HCT116 (cell line): ENCODE measurements around the gene PPT2. TPM values are rescaled to one million over a fixed set of nuclear protein-coding genes. Genes with fewer than 3 reads are reported as not detected.

ENCODE experiments used
- ATAC-seq: fragments of 200-7000 bp; cut with Tn5 transposase; 2 replicates; pipeline ENCODE4 v1.9.1; 2020; ENCODE audit warnings: mild to moderate bottlenecking, moderate library complexity
- BruUV-seq: library from RNA; stranded (reverse); fragments of 400-500 nt; replicated peaks from 2 replicates; lab custom pipeline; 2021; lab: Mats Ljungman, UMichigan
- CTCF ChIA-PET: fragments of 300-600 bp; sonication (Branson Sonifier 250); formaldehyde crosslinking; loops from one replicate; lab custom pipeline; 2021; ENCODE audit warnings: antibody characterized with exemption; lab: Charles Lee
- POLR2A ChIA-PET: fragments of 300-600, 350-600 bp; sonication (Branson Sonifier 250); formaldehyde crosslinking; loops from one replicate; lab custom pipeline; 2021; ENCODE audit warnings: antibody characterized with exemption; lab: Charles Lee
- RAD21 ChIA-PET, 2 experiments: fragments of 300-600 bp; sonication (Branson Sonifier 250); formaldehyde crosslinking; loops; one replicate each; lab custom pipeline; 2023; ENCODE audit warnings: low total read pairs in 2 of 2; ENCODE audit not compliant: uncharacterized antibody in 2 of 2, unreplicated experiment in 2 of 2, low non-redundant PET in 1 of 2; lab: Charles Lee
- DNase-seq: peaks from one replicate; pipeline ENCODE4 v3.0.0-alpha.2; 2010; ENCODE audit warnings: low read depth, low spot score
- H2AFZ ChIP-seq: fragments of 200-600 bp; shearing (Covaris generic), sonication (generic); 2 replicates; pipeline ENCODE4 v1.6.1; 2017; ENCODE audit warnings: low read depth, mixed run types, mixed read lengths, antibody characterized with exemption, low read length; ENCODE audit not compliant: poor library complexity, severe bottlenecking
- H3K27ac ChIP-seq: 2 replicates; pipeline ENCODE4 v1.5.1; 2012; ENCODE audit warnings: low read depth, low read length
- H3K27me3 ChIP-seq: fragments of 200-600 bp; sonication (generic); 2 replicates; pipeline ENCODE4 v1.6.1; 2016; ENCODE audit warnings: mixed run types, low read length, mixed read lengths; ENCODE audit not compliant: insufficient read depth
- H3K36me3 ChIP-seq, 2 experiments: fragments of 200-500 bp in 1 of 2; fragments of 200-600 bp in 1 of 2; sonication (Bioruptor generic) in 1 of 2; sonication (generic) in 1 of 2; 2 replicates each; pipeline versions ENCODE4 v1.5.1 to v1.6.1; 2014 to 2016; ENCODE audit warnings: low read length in 2 of 2, inconsistent platforms in 1 of 2, mixed read lengths in 1 of 2, mixed run types in 1 of 2; ENCODE audit not compliant: insufficient read depth in 2 of 2, control insufficient read depth in 1 of 2
- H3K4me1 ChIP-seq, 2 experiments: fragments of 200-600 bp in 1 of 2; sonication (generic) in 1 of 2; 2 replicates each; pipeline versions ENCODE4 v1.5.1 to v1.6.1; 2012 to 2017; ENCODE audit warnings: low read length in 2 of 2, inconsistent platforms in 1 of 2, mild to moderate bottlenecking in 1 of 2, mixed read lengths in 1 of 2, mixed run types in 1 of 2, moderate library complexity in 1 of 2; ENCODE audit not compliant: insufficient read depth in 2 of 2, control insufficient read depth in 1 of 2
- H3K4me2 ChIP-seq: fragments of 200-600 bp; sonication (generic); 2 replicates; pipeline ENCODE4 v1.6.1; 2017; ENCODE audit warnings: mixed run types, low read length, mixed read lengths
- H3K4me3 ChIP-seq, 2 experiments: fragments of 200-600 bp in 1 of 2; sonication (generic) in 1 of 2; replicated peaks in 1 of 2; 2 replicates each; pipeline ENCODE4 v1.5.1; 2011 to 2016; ENCODE audit warnings: low read length in 2 of 2, control low read depth in 1 of 2, low read depth in 1 of 2, mild to moderate bottlenecking in 1 of 2, mixed read lengths in 1 of 2, mixed run types in 1 of 2
- H3K79me2 ChIP-seq: fragments of 200-600 bp; sonication (generic); 2 replicates; pipeline ENCODE4 v1.6.1; 2017; ENCODE audit warnings: mild to moderate bottlenecking, mixed run types, low read length, moderate library complexity, mixed read lengths; ENCODE audit not compliant: insufficient read depth
- H3K9ac ChIP-seq: fragments of 200-600 bp; sonication (generic); 2 replicates; pipeline ENCODE4 v1.6.1; 2016; ENCODE audit warnings: low read length, mixed read lengths
- H3K9me2 ChIP-seq: fragments of 200-600 bp; sonication (generic), shearing (Covaris generic); 2 replicates; pipeline ENCODE4 v1.6.1; 2017; ENCODE audit warnings: mixed run types, mild to moderate bottlenecking, moderate library complexity; ENCODE audit not compliant: insufficient read depth
- H3K9me3 ChIP-seq, 2 experiments: fragments of 200-500 bp in 1 of 2; fragments of 200-600 bp in 1 of 2; sonication (Bioruptor generic) in 1 of 2; sonication (generic) in 1 of 2; 2 replicates each; pipeline ENCODE4 v1.6.1; 2014 to 2017; ENCODE audit warnings: low read length in 2 of 2, mixed read lengths in 2 of 2, inconsistent platforms in 1 of 2, low read depth in 1 of 2, mild to moderate bottlenecking in 1 of 2, mixed run types in 1 of 2, moderate library complexity in 1 of 2; ENCODE audit not compliant: control insufficient read depth in 1 of 2, insufficient read depth in 1 of 2
- H4K20me1 ChIP-seq: fragments of 200-600 bp; sonication (generic), shearing (Covaris generic); 2 replicates; pipeline ENCODE4 v1.6.1; 2017; ENCODE audit warnings: mixed run types, mild to moderate bottlenecking, moderate library complexity; ENCODE audit not compliant: insufficient read depth
- EGR1 ChIP-seq: IDR thresholded peaks from 2 replicates; pipeline ENCODE4 v1.6.1; 2012; ENCODE audit warnings: low read depth
- ELF1 ChIP-seq: IDR thresholded peaks from 2 replicates; pipeline ENCODE4 v1.6.1; 2012; ENCODE audit warnings: low read depth, borderline replicate concordance
- EZH2 ChIP-seq: fragments of 200-600 bp; sonication (generic); IDR thresholded peaks from 2 replicates; pipeline ENCODE4 v1.6.1; 2017; ENCODE audit warnings: antibody characterized with exemption, mixed run types
- POLR2A ChIP-seq: IDR thresholded peaks from 2 replicates; pipeline ENCODE4 v1.7.0; 2011; ENCODE audit warnings: borderline replicate concordance; ENCODE audit not compliant: insufficient read depth, insufficient read length; ENCODE audit errors: extremely low read depth
- POLR2AphosphoS5 ChIP-seq: IDR thresholded peaks from 2 replicates; pipeline ENCODE4 v1.6.1; 2011; ENCODE audit warnings: mild to moderate bottlenecking, low read depth, low read length, moderate library complexity
- RAD21 ChIP-seq: IDR thresholded peaks from 2 replicates; pipeline ENCODE4 v1.6.1; 2012; ENCODE audit warnings: low read depth, mild to moderate bottlenecking
- SIN3A ChIP-seq: IDR thresholded peaks from 2 replicates; pipeline ENCODE4 v1.6.1; 2012; ENCODE audit warnings: low read depth
- SP1 ChIP-seq: IDR thresholded peaks from 2 replicates; pipeline ENCODE4 v1.6.1; 2012; ENCODE audit warnings: low read depth
- SRF ChIP-seq: IDR thresholded peaks from 2 replicates; pipeline ENCODE4 v1.6.1; 2012; ENCODE audit warnings: low read depth
- TCF7L2 ChIP-seq: IDR thresholded peaks from 2 replicates; pipeline ENCODE4 v1.7.0; 2011; ENCODE audit warnings: borderline replicate concordance, inconsistent platforms; ENCODE audit not compliant: insufficient read depth, insufficient read length; ENCODE audit errors: extremely low read depth
- YY1 ChIP-seq: IDR thresholded peaks from 2 replicates; pipeline ENCODE4 v1.6.1; 2011; ENCODE audit warnings: low read length, low read depth, moderate library complexity, mild to moderate bottlenecking; ENCODE audit not compliant: insufficient replicate concordance; ENCODE audit errors: extremely low read depth
- ZFX ChIP-seq: fragments of 450-650 bp; IDR thresholded peaks from 2 replicates; pipeline ENCODE4 v1.6.1; 2017
- ZNF274 ChIP-seq: fragments of 200-500 bp; sonication (Bioruptor generic); IDR thresholded peaks from 2 replicates; pipeline ENCODE4 v1.6.1; 2014; ENCODE audit warnings: mild to moderate bottlenecking, low read depth, low read length, inconsistent platforms
- intact Hi-C: fragments of 100-400 bp; cut with micrococcal nuclease; formaldehyde crosslinking; loops from 2 replicates; pipeline ENCODE4 v1.10.0; 2022
- total RNA-seq: library from RNA; stranded (reverse); gene quantifications from one replicate; pipeline ENCODE4 v1.2.1, GENCODE V29; 2021; ENCODE audit not compliant: unreplicated experiment
- TF ChIP-seq, protein P1 (sequence below): IDR thresholded peaks from 2 replicates; pipeline ENCODE4 v1.6.1; 2012
- TF ChIP-seq, protein P2 (sequence below): IDR thresholded peaks from 2 replicates; pipeline ENCODE4 v1.6.1; 2012
- TF ChIP-seq, protein P3 (sequence below): IDR thresholded peaks from 2 replicates; pipeline ENCODE4 v1.6.1; 2012; ENCODE audit warnings: low read depth

PPT2 gene
- total RNA-seq, 1 experiment from 2014 or later: 21.0 TPM

DNA sequence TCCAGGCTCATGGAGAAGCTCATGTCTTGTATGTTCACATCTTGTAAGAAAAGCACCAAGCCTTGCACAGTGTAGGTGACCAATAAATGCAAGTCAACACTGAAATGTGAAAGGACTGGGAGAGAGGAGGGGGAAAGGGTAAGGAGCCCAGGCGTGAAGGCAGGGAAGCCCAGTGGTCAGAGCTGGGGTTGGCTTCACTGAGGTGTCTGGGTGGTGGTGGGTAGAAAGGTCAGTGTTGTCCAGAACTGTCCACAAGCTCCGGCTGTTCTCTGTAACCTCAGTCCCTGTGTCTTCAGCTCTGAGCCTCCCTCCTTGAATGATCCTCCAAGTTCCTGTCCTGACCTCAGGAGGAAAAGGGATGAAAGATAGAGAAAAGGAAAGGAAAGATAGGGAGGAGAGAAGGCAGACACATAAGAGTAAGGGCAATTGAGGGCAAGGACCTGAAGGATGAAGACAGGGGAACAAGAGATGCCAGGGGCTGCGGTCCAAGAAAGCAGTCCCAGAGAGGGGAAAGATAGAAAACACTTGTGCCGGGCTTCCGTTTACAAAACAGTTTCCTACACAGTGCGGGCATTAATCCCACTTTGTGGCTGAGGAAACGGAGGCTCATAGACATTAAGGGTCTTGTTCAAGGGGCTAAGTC, 42.4 kb upstream of the PPT2 start:
- no peaks in the 10 kb centered on the region for H3K9me2 ChIP-seq
- no peaks in the 10 kb centered on the region for H3K79me2 ChIP-seq
- intact Hi-C loops: no loop called here
- no peak overlapping the region for H3K4me2 ChIP-seq
- H3K27ac ChIP-seq: no peak overlapping the region
- no peak for DNase-seq
- H4K20me1 ChIP-seq: no peaks in the 10 kb centered on the region
- ATAC-seq: no peak
- H3K9ac ChIP-seq: no peak overlapping the region
- TF ChIP-seq ZFX (no peak), POLR2AphosphoS5 (no peak), SIN3A (no peak)
- TF ChIP-seq, protein P1, sequence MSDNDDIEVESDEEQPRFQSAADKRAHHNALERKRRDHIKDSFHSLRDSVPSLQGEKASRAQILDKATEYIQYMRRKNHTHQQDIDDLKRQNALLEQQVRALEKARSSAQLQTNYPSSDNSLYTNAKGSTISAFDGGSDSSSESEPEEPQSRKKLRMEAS: no peak
- TF ChIP-seq, protein P2, sequence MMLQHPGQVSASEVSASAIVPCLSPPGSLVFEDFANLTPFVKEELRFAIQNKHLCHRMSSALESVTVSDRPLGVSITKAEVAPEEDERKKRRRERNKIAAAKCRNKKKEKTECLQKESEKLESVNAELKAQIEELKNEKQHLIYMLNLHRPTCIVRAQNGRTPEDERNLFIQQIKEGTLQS: no peak
- H3K27me3 ChIP-seq: no peaks in the 10 kb centered on the region
- no peak overlapping the region for H2AFZ ChIP-seq
- peaks cover 8 to 43% of the 10 kb centered on the region in 2 experiments; a peak in 3 of 4 replicates for H3K4me1 ChIP-seq
- ChIA-PET CTCF (no interaction called here), RAD21 (no interaction called here), POLR2A (no interaction called here)
- H3K4me3 ChIP-seq: no peak overlapping the region
- no TSS peak for BruUV-seq
- H3K9me3 ChIP-seq: no peaks in the 10 kb centered on the region
- peaks cover 0 to 3% of the 10 kb centered on the region in 2 experiments; a peak in 1 of 4 replicates for H3K36me3 ChIP-seq

DNA sequence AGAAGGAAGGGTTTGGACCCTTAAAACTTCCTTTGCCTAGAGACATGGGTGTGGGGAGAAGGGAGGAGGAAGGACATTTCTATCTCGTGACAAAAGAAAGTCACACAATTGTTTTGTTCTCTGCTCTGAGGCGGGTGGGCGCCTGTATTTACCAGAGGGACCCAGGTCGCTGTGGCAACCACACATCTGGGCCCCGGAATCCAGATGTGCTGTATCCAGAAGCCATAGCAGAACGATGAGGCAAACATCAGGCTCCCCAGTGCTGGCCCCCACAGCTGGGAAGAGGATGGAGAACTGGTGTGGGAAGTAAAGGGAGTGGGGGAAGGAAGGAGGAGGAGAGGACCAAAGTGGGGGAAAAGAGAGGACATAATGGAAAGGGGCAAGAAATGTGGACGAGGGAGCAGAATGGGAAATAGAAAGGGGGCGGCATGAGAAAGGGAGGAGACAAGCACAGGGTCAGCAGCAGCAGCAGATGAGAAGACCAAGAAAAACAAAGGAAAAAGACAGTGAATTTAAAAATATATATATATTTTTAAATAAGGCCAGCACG, 41.4 kb upstream of the PPT2 start:
- H3K4me3 ChIP-seq: no peak overlapping the region
- no peak overlapping the region for H3K27ac ChIP-seq
- no peak overlapping the region for H3K9ac ChIP-seq
- DNase-seq (no peak), ATAC-seq (no peak)
- H3K9me3 ChIP-seq: no peaks in the 10 kb centered on the region
- no TSS peak for BruUV-seq
- peaks cover under 1 to 8% of the 10 kb centered on the region in 2 experiments; a peak in 2 of 4 replicates for H3K36me3 ChIP-seq
- peaks cover 6 to 36% of the 10 kb centered on the region in 2 experiments; a peak in 3 of 4 replicates for H3K4me1 ChIP-seq
- ChIA-PET CTCF (no interaction called here), RAD21 (no interaction called here), POLR2A (no interaction called here)
- no peaks in the 10 kb centered on the region for H3K27me3 ChIP-seq
- H4K20me1 ChIP-seq: no peaks in the 10 kb centered on the region
- H3K4me2 ChIP-seq: no peak overlapping the region
- no peaks in the 10 kb centered on the region for H3K9me2 ChIP-seq
- no peaks in the 10 kb centered on the region for H3K79me2 ChIP-seq
- intact Hi-C loops: no loop called here
- no peak overlapping the region for H2AFZ ChIP-seq
- no peak for TF ChIP-seq EGR1
- no peak for TF ChIP-seq RAD21
- no peak for TF ChIP-seq SRF
- TF ChIP-seq, protein P1: no peak
- no peak for TF ChIP-seq TCF7L2
- TF ChIP-seq SIN3A: no peak
- no peak for TF ChIP-seq ZNF274
- TF ChIP-seq ZFX: no peak
- TF ChIP-seq, protein P3, sequence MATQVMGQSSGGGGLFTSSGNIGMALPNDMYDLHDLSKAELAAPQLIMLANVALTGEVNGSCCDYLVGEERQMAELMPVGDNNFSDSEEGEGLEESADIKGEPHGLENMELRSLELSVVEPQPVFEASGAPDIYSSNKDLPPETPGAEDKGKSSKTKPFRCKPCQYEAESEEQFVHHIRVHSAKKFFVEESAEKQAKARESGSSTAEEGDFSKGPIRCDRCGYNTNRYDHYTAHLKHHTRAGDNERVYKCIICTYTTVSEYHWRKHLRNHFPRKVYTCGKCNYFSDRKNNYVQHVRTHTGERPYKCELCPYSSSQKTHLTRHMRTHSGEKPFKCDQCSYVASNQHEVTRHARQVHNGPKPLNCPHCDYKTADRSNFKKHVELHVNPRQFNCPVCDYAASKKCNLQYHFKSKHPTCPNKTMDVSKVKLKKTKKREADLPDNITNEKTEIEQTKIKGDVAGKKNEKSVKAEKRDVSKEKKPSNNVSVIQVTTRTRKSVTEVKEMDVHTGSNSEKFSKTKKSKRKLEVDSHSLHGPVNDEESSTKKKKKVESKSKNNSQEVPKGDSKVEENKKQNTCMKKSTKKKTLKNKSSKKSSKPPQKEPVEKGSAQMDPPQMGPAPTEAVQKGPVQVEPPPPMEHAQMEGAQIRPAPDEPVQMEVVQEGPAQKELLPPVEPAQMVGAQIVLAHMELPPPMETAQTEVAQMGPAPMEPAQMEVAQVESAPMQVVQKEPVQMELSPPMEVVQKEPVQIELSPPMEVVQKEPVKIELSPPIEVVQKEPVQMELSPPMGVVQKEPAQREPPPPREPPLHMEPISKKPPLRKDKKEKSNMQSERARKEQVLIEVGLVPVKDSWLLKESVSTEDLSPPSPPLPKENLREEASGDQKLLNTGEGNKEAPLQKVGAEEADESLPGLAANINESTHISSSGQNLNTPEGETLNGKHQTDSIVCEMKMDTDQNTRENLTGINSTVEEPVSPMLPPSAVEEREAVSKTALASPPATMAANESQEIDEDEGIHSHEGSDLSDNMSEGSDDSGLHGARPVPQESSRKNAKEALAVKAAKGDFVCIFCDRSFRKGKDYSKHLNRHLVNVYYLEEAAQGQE: no peak
- TF ChIP-seq YY1: no peak
- TF ChIP-seq SP1: no peak
- TF ChIP-seq EZH2: no peak
- no peak for TF ChIP-seq POLR2A
- TF ChIP-seq ELF1: no peak
